ENCODE data around the gene TMEM170B.

The TMEM170B gene, protein sequence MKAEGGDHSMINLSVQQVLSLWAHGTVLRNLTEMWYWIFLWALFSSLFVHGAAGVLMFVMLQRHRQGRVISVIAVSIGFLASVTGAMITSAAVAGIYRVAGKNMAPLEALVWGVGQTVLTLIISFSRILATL

DNA sequence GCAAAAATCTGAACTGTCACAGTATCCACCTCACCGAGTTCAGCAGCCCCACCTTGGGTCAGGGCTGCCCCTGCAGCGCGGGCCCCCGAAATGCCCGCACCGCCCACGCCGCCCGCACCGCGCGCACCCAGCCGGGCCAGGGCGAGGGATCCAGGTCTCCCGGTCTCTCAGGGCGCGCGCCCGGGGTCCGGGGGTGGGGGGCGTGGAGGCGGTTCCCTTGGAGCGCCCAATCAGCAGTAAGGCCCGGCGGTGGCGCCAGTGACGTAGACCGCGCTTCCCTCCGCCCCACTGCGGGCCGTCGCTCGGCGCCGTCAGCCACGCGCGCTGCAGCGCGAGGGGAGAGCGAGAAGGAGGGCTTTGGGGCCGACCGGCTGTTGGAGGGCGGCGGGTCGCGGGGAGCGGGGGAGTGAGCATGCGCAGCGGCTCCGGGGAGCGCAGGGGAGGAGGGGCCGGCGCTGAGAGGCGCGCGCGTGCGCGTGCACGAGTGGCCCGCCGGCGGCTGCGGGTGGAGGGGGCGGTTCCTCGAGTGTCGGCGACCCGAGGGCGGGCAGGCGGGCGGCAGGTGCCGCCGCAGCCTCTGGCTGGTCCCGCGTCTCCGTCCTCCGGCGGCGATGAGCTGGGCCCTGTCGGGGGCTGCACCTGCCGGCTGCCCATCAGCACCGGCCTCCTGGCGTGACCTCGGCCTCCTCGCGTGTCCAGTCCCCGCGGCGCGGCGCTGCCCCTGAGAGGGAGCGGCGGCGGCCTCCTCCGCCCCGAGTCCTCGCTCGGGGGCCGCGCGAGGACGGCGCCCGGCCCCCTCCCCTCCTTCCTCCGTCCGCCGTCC, at the start of gene TMEM170B:
TSS of gene TMEM170B (plus strand) at position 521 of the 823 bp plus-strand sequence. CDS start 529 bp downstream, outside the sequence.
- DNase-seq: peak; percentile 80

DNA sequence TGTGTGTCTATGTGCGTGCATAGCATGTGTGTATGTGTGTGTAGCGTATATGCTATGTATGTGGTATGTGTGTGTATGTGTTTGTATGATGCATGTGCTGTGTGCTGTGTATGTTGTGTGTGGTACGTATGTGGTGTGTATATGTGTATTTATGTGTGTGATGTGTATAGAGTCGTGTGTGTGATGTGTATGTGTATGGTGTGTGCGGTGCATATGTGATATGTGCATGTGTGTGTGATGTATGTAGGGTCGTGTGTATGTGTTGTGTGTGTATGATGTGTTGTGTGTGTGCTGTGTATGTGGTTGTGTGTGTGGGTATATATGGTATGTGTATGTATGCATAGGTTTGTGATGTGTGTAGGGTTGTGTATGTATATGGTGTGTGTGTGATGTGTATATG, 46.6 kb upstream of the TMEM170B start:
- no peak for DNase-seq

DNA sequence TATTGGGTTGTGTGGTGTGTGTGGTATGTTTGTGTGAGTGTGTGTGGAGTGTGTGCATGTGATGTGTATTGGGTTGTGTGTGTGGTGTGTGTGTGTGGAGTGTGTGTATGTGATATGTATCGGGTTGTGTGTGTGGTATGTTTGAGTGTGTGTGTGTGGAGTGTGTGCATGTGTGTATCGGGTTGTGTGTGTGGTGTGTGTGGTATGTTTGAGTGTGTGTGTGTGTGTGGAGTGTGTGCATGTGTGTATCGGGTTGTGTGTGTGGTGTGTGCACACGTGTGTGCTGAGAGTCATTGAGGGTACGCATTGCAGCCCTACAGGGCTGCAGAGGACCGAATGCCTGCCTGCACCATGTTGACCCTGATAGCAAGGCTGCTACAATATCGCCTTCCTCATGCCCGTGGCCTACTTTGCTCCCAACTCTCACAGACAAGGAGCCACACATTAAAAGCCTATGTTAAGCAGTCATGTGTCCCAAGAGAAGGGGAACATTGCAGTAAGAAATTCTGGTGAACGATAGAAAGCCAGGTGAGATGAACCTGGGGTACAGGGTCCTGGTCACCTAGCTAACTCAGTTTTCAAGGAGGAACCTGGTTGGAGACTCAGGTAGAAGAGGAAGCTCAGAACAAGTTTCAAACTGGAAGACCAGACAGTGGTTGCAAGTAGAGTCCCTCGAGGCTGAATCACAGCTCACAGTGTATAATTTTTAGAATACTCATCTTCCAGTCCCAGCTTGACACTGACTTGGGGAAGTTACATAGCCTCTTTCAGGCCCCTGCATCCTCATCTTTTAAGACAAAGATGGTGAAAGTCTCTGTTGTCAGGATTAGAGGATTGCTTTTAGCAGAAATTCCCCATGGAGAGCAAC, 45.7 kb upstream of the TMEM170B start:
- no peak for DNase-seq

DNA sequence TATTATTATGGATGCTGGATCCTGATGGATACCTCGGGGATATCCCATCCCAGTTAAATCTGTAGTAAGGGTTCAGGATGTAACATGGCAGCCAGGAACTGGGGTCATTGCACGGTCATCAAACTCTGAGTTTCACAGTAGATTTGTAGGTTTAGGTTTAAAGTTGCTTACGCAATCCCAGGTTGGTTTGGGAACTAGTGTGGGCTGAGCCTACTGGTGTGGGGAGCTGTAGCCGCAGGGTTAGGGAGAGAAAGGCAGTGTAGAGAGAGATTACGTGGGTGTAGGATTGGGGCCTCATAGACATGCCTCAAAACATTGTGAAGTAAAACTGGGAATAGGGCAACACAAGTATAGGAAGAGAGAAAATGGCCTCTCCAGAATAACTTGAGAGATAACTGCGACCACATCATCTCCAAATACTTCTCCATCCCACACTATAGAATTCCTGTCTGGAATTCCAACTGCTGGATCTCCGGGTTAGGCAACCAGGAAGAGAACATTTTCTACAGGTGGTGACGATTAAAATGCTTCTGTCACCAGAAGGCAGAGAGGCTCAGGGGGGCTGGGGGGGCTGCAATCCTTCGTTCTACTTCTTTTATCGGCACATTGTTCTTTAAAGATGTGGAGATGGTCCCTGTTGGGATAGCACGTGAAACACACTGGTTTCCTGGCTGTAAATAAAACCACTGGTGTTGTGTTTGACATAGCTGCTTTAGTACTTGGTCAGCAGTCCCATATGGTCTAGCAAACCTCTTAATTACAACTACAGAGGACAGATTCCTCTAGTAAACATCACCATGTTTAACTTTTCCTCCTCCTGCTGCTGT, 44.9 kb upstream of the TMEM170B start:
- no peak for DNase-seq

DNA sequence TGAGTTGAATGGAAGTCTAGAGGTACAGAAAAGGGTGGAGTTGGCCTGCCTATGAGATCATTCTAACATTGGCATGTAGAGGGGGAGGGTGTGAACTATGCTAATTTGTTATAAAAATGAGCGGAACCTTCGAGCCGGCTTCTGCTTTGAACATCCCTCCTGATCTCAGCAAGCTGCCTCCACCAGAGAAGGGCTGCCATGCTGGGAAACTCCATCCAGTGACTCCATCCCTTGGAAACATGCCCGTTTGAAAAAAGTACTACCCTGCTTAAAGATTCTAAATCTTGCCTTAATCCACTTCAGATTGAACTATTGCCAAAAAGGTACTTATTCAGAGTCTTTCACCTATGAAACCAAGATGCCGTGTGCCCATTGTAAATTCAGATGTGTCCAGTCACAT, 43.6 kb upstream of the TMEM170B start:
- no peak for DNase-seq

DNA sequence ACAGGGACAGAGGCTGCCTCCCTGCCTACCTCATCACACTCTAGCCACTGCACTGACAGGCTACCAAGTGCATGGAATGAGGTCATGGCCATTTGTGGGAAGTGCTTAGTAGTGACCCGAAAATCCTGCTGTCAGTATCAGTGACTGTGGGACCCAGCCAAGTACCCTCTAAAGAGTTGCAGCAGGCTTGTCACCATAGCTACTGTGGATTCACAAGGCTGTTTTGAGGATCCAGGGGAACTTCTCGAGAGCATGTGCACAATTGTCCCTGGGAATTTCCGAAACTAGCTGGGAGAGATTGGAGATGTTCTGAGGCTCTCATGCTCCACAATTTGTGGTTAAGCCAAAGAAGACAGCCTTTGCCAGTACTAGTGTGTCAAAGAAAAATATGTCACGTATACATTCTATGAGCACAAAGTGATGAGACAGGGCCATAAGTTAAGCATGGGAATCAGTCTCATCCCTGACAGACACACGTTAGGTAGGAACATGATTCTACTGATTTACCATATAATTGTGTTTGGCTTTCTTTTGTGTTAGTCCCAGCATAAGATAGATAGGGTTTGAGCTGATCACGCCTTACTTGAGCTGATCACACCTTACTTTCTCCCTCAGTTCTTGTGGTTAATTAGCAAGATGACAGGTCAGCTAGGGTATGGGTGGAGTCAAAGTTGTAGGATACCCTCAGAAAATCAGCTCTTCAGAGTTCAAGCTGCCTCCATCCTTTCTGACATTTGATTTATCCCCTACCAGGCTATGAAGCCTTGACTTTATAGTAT, 42.6 kb upstream of the TMEM170B start:
- DNase-seq: no peak

DNA sequence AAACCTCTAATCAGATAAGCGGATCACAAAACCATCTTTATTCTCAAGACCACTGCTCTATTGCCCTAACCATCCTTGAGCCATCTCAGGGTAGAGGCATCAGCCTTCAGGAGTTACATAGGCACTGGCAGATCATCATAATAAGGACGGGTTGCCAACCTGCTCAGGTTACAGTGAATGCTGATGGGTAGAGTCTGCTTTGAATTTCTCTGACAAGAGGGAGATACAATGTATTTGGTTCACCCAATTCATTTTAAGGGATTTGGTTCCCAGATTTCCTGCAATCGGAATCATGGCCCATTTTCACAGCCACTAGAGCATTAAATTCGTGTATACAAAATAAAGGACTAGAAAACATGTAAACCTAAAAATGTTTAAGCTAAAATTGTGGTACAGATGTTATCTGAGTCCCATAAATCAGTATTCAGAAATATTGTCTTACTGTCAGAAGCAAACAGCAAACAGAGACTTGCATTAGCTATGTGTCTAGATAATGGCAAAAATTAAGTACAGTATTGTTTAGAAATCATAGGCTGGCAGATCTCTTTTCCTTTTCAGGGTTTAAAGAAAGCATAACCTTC, 41.9 kb upstream of the TMEM170B start:
- no peak for DNase-seq

DNA sequence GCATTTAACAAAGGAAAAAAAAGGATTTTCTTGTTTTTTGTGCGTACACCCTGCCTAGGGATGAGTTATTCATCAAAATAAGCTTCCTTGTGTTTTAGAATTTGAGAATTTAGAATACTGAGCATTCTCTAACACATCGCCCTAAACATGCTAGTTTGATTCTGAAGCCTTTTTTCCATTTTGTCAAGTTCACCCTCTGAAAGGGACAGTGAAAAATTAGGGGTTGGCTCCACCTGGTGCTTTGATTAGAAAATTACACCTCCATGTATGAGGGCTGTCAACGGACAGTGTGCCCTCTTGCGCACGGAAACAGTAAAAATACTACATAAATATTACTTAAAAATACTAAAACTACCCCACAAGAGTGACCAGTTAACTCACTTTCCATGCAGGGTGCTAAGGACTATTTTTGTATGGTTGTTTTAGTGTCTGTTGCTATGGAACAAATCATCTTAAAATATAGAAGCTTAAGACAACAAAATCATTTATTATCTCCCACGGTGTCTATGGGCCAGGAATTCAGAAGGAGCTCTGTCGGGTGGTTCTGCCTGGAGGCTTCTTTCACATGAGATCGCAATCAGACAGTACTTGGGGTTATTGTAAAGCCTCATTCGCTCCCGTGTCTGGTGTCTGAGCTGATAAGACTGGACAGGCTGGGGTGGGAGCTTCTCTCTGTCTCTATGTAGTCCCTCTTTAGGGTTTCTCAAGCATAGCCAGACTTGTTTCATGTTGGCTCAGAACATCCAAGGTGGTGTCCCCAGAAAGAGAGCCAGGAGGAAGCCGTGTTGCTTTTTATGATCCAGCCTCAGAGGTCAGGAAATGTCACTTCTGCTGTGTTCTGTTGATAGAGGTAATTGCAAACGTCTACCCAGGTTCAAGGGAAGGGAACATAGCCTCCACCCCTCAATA, 41.1 kb upstream of the TMEM170B start:
- DNase-seq: peak; percentile 16

DNA sequence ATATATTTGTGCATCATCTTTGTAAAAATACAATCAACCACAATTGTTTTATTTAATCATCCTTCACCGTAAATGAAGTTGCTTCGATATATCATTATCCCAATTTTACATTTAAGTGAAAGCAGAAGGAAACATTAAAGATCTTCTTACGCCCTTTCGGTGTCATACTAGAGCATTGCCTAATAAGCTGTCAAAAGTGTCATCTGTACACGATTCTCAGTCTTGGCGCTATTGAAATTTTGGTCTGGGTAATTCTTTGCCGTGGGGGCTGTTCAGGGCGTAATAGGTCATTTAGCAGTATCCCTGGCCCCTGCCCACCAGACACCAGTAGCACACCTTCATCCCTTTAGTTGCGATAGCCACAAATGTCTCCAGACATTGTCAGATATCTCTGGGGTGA, 40.4 kb upstream of the TMEM170B start:
- no peak for DNase-seq

DNA sequence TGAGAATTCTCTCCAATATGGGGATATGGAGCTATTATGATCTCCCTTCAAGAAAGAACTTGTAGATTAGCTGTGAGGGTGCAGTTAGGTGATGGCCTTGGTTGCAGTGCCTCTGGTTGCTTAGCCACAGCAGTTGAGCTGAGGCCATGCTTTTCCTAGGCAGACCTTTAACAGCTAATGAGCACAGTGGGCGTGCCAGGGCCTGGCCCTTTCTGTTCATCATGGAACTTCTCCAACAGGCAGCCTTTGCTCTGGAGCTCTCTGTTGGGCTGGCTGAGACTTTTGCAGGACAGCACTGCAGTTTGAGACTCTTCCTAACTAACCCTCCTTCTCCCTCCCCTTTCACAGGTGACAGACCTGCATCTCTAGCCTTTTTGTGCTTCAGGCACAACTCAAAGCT, 39.7 kb upstream of the TMEM170B start:
- no peak for DNase-seq

DNA sequence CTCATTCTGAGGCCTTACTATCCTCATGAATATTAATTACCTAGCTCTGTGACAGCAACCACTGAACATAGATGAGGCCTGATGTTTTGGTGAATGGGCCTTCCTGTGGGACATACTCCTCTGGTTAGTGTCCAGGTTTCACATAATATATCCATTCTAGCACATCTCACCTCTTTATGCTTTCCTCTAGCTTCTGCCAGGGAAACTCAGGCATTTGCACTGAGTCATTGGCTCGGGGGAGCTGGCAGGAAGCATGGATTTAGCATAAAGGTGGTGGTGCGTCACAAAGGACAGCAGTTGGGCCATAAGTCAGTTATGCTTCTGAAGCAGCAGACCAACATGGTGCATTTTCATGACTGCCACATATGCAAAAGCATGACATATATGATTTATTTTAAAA, 37.5 kb upstream of the TMEM170B start:
- no peak for DNase-seq

DNA sequence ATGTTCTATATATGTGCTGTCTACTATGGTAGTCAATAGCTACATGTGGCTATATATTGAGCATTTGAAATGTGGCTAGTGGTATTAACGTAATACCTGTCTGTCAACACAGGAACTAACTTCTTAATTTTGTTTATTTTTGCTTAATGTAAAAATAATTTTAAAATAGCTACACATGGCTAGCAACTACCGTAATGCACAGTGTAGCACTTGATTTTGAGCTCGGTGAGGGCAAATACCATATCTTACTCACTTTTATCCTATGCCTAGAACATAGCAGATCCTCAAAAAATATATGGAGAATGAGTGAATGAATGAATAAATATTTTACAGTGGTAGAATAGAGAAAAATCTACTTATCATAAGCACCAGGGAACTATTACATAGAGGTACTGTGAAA, 28.1 kb upstream of the TMEM170B start:
- no peak for DNase-seq

DNA sequence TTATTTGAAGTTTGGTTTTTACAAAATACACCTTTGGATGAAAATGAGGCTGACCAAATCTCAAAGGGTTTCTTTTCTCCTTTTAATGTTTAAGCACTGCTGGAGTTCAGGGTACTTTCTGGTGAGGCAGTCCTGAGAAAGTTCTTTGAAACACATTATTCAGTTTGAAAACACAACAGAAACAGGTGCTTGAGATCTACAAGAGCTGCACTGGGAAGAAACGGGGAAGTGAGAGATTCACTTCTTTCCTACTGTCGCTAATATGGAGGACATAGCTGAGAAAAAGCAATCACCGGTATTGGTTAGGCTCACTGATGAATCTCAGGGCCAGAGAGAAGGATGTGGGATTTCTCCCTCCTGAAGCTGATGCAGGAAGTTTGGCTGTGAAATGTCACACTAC, 22.9 kb upstream of the TMEM170B start:
- no peak for DNase-seq

DNA sequence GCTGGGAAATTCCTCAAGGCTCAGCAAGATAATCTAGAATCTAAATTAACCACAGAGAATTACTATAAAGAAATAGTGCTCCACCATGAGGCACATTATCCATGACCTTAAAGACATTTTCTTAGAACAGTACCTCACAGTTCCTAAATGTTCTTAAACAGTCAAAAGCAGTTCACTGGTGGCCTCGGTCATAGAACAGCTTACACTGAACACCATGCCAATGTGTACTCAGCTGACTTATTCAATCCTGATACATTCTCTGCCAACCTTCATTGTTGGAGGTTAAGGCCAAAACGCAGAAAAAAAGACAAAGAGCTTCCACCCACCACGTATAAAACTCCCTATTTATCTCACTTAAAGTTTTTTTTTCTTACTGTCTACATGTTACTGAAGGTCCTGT, 21.8 kb upstream of the TMEM170B start:
- no peak for DNase-seq

DNA sequence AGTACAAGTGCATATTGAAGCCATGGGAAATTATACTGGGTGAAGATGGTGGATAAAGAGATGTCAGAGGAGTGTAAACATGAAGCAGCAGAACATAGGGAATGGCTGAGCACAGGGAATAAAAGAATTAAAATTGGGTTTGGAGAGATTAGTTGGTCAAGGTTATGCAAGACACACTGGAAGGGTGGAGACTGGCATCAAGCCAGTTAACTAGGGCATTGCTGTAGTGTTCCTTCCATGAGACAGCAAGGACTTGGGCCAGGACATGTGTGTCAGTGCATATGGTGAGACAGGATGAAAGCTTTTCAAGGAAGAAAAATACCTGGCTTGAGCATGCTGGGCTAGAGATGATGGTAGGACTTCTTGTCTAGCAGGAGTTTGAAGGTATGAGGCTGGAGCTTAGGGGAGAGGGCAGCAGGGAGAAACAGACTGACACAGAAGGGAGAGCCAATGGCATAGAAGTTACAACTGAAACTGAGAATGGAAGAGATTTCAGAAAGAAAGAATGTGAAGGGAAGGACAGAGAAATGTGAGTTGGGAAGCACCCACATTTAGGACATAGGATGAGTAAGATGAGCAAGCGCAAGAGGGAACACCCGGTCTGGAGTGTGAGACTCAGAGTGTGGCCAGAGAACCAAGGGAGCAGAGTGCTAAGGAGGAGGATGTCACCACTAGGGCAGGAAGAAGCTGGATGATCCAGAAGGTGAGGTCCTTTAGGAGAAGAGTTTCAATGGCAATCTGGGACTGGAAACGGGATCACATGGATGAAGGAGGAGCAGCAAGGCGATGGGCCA, 14.5 kb upstream of the TMEM170B start:
- no peak for DNase-seq

DNA sequence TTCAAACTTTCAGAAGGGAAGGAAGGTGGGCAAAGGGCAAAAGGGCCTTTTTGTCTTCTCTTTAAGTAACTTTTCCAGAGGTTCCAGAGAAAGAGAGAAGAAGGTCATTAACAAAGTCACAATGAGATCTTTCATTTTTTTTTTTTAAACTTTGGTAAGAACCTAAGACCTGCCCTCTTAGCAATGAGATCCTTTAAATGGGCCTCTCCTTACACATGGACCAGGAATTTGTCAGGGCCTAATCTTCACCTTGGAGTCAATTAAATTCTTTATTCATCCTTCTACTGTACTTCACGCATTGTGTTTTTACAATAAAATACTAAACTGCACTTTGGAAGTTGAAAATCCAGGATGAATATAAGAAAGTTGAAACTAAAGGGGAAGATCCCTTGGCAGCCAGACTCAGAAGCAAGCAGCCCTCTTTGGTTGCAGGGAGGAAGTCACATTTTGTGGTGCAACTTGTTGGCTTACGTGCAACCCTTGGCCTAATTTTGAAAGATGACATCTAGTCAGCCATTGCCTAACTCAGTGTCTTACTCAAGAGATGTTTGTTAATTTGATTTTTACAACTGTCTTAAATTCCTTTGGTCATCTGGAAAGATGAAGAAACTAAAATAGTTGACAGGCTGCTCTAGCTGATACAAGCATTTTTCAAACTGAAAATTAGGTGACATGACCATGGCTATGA, 11.9 kb upstream of the TMEM170B start:
- DNase-seq: no peak

DNA sequence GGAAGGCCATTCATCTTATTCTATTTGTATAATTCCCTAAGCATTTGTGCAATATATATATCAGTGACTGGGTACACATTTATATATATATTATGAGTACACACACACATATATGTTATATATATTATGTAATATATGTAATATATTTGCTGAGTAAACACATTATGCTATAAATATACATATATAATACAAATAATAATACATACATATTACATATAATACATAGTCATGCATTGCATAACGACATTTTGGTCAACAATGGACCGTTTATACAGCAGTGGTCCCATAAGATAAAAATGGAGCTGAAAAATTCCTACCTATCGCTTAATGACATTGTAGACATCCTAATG, 11.4 kb upstream of the TMEM170B start:
- DNase-seq: no peak

DNA sequence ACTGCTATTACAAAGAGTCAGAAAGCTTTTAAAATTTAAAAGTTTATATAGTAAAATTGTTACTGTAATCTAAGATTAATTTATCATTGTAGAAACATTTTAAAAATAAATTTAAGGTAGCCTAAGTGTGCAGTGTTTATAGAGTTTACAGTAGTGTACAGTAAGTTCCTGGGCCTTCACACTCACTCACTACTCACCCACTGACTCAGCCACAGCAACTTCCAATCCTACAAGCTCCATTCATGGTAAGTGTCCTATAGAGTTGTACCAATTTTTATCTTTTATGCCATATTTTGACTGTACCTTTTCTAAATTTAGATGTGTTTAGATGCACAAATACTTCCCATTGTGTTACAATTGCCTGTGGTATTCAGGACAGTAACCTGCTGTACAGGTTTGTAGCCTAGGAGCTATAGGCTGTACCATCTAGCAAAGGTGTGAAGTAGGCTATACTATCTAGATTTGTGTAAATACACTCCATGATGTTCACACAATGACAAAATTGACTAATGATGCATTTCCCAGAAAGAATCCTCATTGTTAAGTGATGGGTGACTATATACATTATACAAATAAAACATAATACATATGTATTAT, 10.2 kb upstream of the TMEM170B start:
- DNase-seq: no peak

DNA sequence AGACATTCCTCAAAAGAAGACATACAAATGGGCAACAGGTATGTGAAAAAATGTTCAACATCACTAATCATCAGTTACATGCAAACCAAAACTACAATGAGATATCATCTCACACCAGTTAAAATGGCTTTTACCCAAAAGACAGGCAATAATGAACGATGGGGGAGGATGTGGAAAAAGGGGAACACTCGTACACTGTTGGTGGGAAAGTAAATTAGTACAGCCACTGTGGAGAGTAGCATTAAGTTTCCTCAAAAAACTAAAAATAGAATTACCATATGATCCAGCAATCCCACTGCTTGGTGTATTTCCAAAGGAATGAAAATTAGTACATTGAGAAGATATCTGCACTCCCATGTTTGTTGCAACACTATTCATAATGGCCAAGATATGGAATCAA, 8.6 kb upstream of the TMEM170B start:
- no peak for DNase-seq
